DND-41 (cell line): ENCODE data around the gene CEP131.

Source experiments
- ATAC-seq: fragments of 200-7000 bp; cut with Tn5 transposase; 3 replicates; pipeline ENCODE4 v1.9.1; 2021; ENCODE audit warnings: low read depth; ENCODE audit not compliant: insufficient read depth
- DNase-seq: peaks from one replicate; pipeline ENCODE4 v3.0.0-alpha.2; 2020
- H2AFZ ChIP-seq: 2 replicates; pipeline ENCODE4 v1.6.0; 2012; ENCODE audit warnings: low read depth, low read length
- H3K27ac ChIP-seq: 2 replicates; pipeline ENCODE4 v1.5.1; 2012; ENCODE audit warnings: low read length, inconsistent platforms
- H3K27me3 ChIP-seq: fragments of 200-600 bp; sonication (generic); 2 replicates; pipeline ENCODE4 v1.6.0; 2012; ENCODE audit warnings: low read length, mild to moderate bottlenecking, inconsistent platforms; ENCODE audit not compliant: insufficient read depth, poor library complexity
- H3K36me3 ChIP-seq: 2 replicates; pipeline ENCODE4 v1.5.1; 2012; ENCODE audit warnings: low read length, inconsistent platforms; ENCODE audit not compliant: insufficient read depth
- H3K4me1 ChIP-seq: 2 replicates; pipeline ENCODE4 v1.5.1; 2012; ENCODE audit warnings: mild to moderate bottlenecking, low read length; ENCODE audit not compliant: insufficient read depth
- H3K4me2 ChIP-seq: 2 replicates; pipeline ENCODE4 v1.6.0; 2012; ENCODE audit warnings: mild to moderate bottlenecking, moderate library complexity, low read length, inconsistent platforms; ENCODE audit not compliant: insufficient read depth
- H3K4me3 ChIP-seq, 2 experiments: fragments of 200-600 bp in 1 of 2; shearing (Covaris generic) in 1 of 2; 2 replicates each; pipeline ENCODE4 v1.5.1; 2012 to 2016; ENCODE audit warnings: inconsistent platforms in 2 of 2, low read length in 2 of 2, mild to moderate bottlenecking in 2 of 2, low read depth in 1 of 2, moderate library complexity in 1 of 2
- H3K79me2 ChIP-seq: 2 replicates; pipeline ENCODE4 v1.6.0; 2012; ENCODE audit warnings: low read length, inconsistent platforms; ENCODE audit not compliant: insufficient read depth
- H3K9ac ChIP-seq: 2 replicates; pipeline ENCODE4 v1.6.0; 2012; ENCODE audit warnings: low read depth, mild to moderate bottlenecking, inconsistent platforms, low read length, moderate library complexity
- H3K9me3 ChIP-seq: 2 replicates; pipeline ENCODE4 v1.5.1; 2012; ENCODE audit warnings: low read length, moderate library complexity, mild to moderate bottlenecking, inconsistent platforms; ENCODE audit not compliant: insufficient read depth, severe bottlenecking
- H4K20me1 ChIP-seq: 2 replicates; pipeline ENCODE4 v1.6.0; 2012; ENCODE audit warnings: low read length; ENCODE audit not compliant: insufficient read depth
- CTCF ChIP-seq: IDR thresholded peaks from 2 replicates; pipeline ENCODE4 v1.5.1; 2012; ENCODE audit warnings: borderline replicate concordance, low read length, moderate library complexity, mild to moderate bottlenecking; ENCODE audit not compliant: poor library complexity, severe bottlenecking; ENCODE audit errors: extremely low read depth
- EZH2 ChIP-seq: IDR thresholded peaks from 3 replicates; pipeline ENCODE4 v1.6.1; 2012; ENCODE audit warnings: borderline replicate concordance, low read depth, mild to moderate bottlenecking, moderate library complexity, low read length, inconsistent platforms; ENCODE audit not compliant: severe bottlenecking

The CEP131 gene

GRCh38 chr17:81267390-81268067, 44.8 kb upstream of the CEP131 start:
- Histone ChIP-seq H3K4me2 (no peak overlapping the region), H3K27me3 (no peaks in the 10 kb centered on the region), H3K4me1 (no peaks in the 10 kb centered on the region), H3K36me3 (peaks cover 71% of the 10 kb centered on the region), H2AFZ (no peak overlapping the region), H3K9me3 (no peaks in the 10 kb centered on the region), H4K20me1 (peaks cover 11% of the 10 kb centered on the region; the same call in 1 of the 2 replicates), H3K79me2 (no peaks in the 10 kb centered on the region), H3K9ac (no peak overlapping the region), H3K4me3 (no peak overlapping the region), H3K27ac (no peak overlapping the region)
- TF ChIP-seq EZH2, result no peak
- TF ChIP-seq CTCF, result no peak
- no peak for ATAC-seq
- DNase-seq, result no peak

- H2AFZ ChIP-seq, result no peak overlapping the region
- no peak for ATAC-seq
- no peak overlapping the region for H3K4me3 ChIP-seq
- H3K9ac ChIP-seq, result no peak overlapping the region
- no peaks in the 10 kb centered on the region for H3K79me2 ChIP-seq
- no peak overlapping the region for H3K27ac ChIP-seq
- H3K4me2 ChIP-seq, result no peak overlapping the region
- no peak for DNase-seq
- no peaks in the 10 kb centered on the region for H3K9me3 ChIP-seq
- H3K36me3 ChIP-seq, result peaks cover 79% of the 10 kb centered on the region
- no peaks in the 10 kb centered on the region for H3K27me3 ChIP-seq
- TF ChIP-seq EZH2, result no peak
- no peak for TF ChIP-seq CTCF
- H4K20me1 ChIP-seq, result peaks cover 11% of the 10 kb centered on the region; the same call in 1 of the 2 replicates
- H3K4me1 ChIP-seq, result no peaks in the 10 kb centered on the region
Observed at GRCh38 chr17:81265576-81265975, 42.8 kb upstream of the CEP131 start.

GRCh38 chr17:81264640-81265039, 41.9 kb upstream of the CEP131 start:
- ATAC-seq, result no peak

More at GRCh38 chr17:81264640-81265039, 41.9 kb upstream of the CEP131 start:
- no peaks in the 10 kb centered on the region for H3K9me3 ChIP-seq
- H3K27ac ChIP-seq, result no peak overlapping the region
- H3K79me2 ChIP-seq, result no peaks in the 10 kb centered on the region
- peaks cover 16% of the 10 kb centered on the region; the same call in 1 of the 2 replicates for H4K20me1 ChIP-seq
- no peak overlapping the region for H3K9ac ChIP-seq
- no peak for DNase-seq
- no peak overlapping the region for H2AFZ ChIP-seq
- H3K4me1 ChIP-seq, result no peaks in the 10 kb centered on the region
- H3K4me3 ChIP-seq, result no peak overlapping the region
- TF ChIP-seq EZH2 (no peak), CTCF (no peak)
- H3K4me2 ChIP-seq, result no peak overlapping the region
- no peaks in the 10 kb centered on the region for H3K27me3 ChIP-seq
- H3K36me3 ChIP-seq, result peaks cover 79% of the 10 kb centered on the region
